Psoas muscle (tissue), 8 donors: ENCODE measurements around the gene BORCS6. TPM values are rescaled to one million over a fixed set of nuclear protein-coding genes. Genes with fewer than 3 reads are reported as not detected.

Experiments
- ATAC-seq, 4 donors: fragments of 200-7000 bp; cut with Tn5 transposase; one replicate each; pipeline ENCODE4 v1.9.1; 2020; ENCODE audit warnings: moderate library complexity in 3 of 4, mild to moderate bottlenecking in 2 of 4
- DNase-seq, 2 donors: peaks; one replicate each; pipeline ENCODE4 v3.0.0-alpha.2; 2020
- H3K27ac ChIP-seq: fragments of 200-600 bp; one replicate; pipeline ENCODE4 v1.8.0; 2022
- H3K27me3 ChIP-seq, 3 donors: fragments of 200-600 bp in 1 of 3; one replicate each; pipeline versions ENCODE4 v1.6.1 to v1.8.0; 2013 to 2022; ENCODE audit warnings: low read length in 2 of 3, mild to moderate bottlenecking in 2 of 3, moderate library complexity in 1 of 3; ENCODE audit not compliant: insufficient read depth in 3 of 3
- H3K36me3 ChIP-seq, 2 donors: fragments of 200-600 bp in 1 of 2; one replicate each; pipeline versions ENCODE4 v1.6.1 to v1.8.0; 2013 to 2022; ENCODE audit warnings: low read depth in 1 of 2, mild to moderate bottlenecking in 1 of 2, moderate library complexity in 1 of 2; ENCODE audit not compliant: insufficient read depth in 1 of 2
- H3K4me1 ChIP-seq: fragments of 200-600 bp; one replicate; pipeline ENCODE4 v1.8.0; 2022
- H3K4me3 ChIP-seq: fragments of 200-600 bp; one replicate; pipeline ENCODE4 v1.8.0; 2022; ENCODE audit warnings: mild to moderate bottlenecking
- H3K9me3 ChIP-seq: fragments of 200-600 bp; one replicate; pipeline ENCODE4 v1.8.0; 2022
- WGBS, 3 donors: extraction: QIAGEN DNeasy Blood & Tissue Kit; methylation state at CpG; one replicate each; pipeline versions ENCODE4 v1.1.6 to v1.1.7; 2013; 5-methylcytosine and 5-hydroxymethylcytosine counted together
- intact Hi-C, 2 donors: fragments of 100-400 bp; cut with DNase I; formaldehyde crosslinking; loops; one replicate each; pipeline versions ENCODE4 v1.11.0 to v1.14.2; 2022
- polyA plus RNA-seq, 3 donors: library from polyadenylated mRNA; stranded (reverse); fragments of 200-250 nt; gene quantifications; one replicate each; pipeline ENCODE4 v1.2.3, GENCODE V29; 2013
- total RNA-seq, 4 donors: library from RNA; stranded (reverse); fragmentation: NEBNext Ultra II Directional in 2 of 4; extraction: Animal tissue kit (Norgen Biotek cat#: 25700) in 2 of 4; gene quantifications; one replicate each; pipeline versions ENCODE4 v1.2.1 to v1.2.4, GENCODE V29; 2021 to 2023
- TF ChIP-seq, protein P1 (sequence below): fragments of 200-600 bp; IDR thresholded peaks from one replicate; pipeline ENCODE4 v1.8.0; 2022; ENCODE audit warnings: antibody characterized with exemption
- donor health status: healthy with polysubstance abuse.
- donor health status: DM: no; HTN: no; CAD: no; lungs with moderate emphysema.
- donor health status: Bipolar disorder and iron deficiency.
- donor health status: healthy.
- donor health status: DM: yes; HTN: yes; CAD: no.
- donor health status: DM: no; HTN: no; CAD: no.
- donor health status: DM: no; HTN: no; CAD: no.
- donor health status: DM: yes; HTN: yes; CAD: no.

The BORCS6 gene
- total and polyA plus RNA-seq, 7 donors: 8.8 to 19.3 (median 11.2) TPM

DNA sequence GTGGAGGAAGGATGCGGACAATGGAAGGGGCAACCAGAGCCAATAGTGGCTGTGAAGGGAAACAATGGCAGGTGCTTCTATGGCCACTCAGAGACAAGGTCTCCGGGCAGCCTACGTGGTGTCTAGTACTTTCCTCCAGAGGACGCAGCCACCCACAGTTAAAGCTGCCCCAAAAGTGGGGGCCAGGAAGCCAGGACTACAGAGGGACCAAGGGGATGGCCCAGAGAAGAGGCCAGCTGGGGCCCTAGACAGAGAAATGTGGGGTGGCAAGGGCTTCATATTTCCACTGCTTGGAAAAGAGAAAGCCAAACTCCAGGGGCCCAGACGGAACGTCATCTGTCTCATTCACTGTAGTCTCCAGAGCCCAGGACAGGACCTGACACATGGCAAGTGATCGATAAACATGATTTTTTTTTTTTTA lies 36.9 kb downstream of the BORCS6 start:
- peak overlapping the region; percentile 97 for H3K4me3 ChIP-seq
- TF ChIP-seq, protein P1, sequence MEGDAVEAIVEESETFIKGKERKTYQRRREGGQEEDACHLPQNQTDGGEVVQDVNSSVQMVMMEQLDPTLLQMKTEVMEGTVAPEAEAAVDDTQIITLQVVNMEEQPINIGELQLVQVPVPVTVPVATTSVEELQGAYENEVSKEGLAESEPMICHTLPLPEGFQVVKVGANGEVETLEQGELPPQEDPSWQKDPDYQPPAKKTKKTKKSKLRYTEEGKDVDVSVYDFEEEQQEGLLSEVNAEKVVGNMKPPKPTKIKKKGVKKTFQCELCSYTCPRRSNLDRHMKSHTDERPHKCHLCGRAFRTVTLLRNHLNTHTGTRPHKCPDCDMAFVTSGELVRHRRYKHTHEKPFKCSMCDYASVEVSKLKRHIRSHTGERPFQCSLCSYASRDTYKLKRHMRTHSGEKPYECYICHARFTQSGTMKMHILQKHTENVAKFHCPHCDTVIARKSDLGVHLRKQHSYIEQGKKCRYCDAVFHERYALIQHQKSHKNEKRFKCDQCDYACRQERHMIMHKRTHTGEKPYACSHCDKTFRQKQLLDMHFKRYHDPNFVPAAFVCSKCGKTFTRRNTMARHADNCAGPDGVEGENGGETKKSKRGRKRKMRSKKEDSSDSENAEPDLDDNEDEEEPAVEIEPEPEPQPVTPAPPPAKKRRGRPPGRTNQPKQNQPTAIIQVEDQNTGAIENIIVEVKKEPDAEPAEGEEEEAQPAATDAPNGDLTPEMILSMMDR: no peak
- intact Hi-C loops: loop anchor here in 1 of 2 donors (2.0 kb wide), 1 partner anchor 14 kb away; no protein-coding TSS in a partner anchor
- WGBS, 3 donors: 23 to 32% (median 28%) methylated on average over 7 of the region's 7 CpGs
- ATAC-seq (no peak), DNase-seq (peak in 1 of 2 donors; percentile 25)
- peak overlapping the region; percentile 100 for H3K27ac ChIP-seq
- peaks cover 40% of the 10 kb centered on the region for H3K4me1 ChIP-seq
- H3K9me3 ChIP-seq: no peaks in the 10 kb centered on the region
- H3K36me3 ChIP-seq: peaks cover 5 to 35% of the 10 kb centered on the region in 2 donors
- no peaks in the 10 kb centered on the region for H3K27me3 ChIP-seq

DNA sequence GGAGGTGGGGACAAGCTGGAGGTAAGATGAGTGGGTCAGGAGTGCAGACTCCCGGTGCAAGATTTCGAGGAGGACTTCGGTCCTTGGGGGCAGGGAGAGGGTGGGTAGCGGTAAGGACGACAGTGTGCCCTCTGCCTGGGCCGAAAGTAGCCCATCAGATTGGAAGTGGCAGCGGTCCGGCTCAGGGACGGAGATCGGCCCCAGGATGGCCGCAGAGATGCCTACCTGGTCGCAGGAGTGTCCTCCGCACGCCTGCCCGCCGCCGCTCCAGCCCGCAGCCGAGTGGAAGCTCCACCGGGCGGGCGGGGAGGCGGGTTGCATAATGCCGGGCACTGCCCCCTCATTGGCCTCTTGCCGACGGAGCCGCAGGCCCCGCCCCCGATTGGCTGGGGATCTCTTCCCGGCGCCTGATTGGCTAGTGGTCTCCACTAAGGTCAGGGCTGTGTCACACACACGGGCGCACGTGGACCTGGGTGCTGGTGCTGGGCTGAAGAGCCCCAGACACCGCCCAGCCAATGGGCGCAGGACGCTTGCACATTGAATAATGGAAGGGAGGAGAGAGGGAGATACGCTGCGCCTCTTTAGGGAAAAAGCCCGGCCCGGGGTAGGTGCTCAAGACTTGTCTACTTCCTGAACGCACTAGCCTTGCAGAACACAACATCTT lies 37.7 kb downstream of the BORCS6 start, which contains the start of gene PER1:
Gene PER1, minus strand, starts transcription at position 293 of the 664 bp plus-strand sequence. CDS start 1,698 bp downstream, outside the sequence.
- H3K4me1 ChIP-seq: peaks cover 44% of the 10 kb centered on the region
- H3K9me3 ChIP-seq: no peaks in the 10 kb centered on the region
- peak within 1 kb of the TSS; percentile 97 for H3K4me3 ChIP-seq
- DNase-seq (peak; percentile 97 to 99), ATAC-seq (peak; percentile 56 to 59 (median 57))
- intact Hi-C loops: loop anchor here in 1 of 2 donors (2.0 kb wide), 1 partner anchor 13 kb away; no protein-coding TSS in a partner anchor
- TF ChIP-seq, protein P1: no peak
- 0 to 5% (median 1%) methylated on average over 21 to 42 of the region's 42 CpGs for WGBS, 3 donors
- no peaks in the 10 kb centered on the region for H3K27me3 ChIP-seq
- H3K27ac ChIP-seq: peak within 1 kb of the TSS; percentile 100
- H3K36me3 ChIP-seq: peaks cover 13 to 43% of the 10 kb centered on the region in 2 donors

DNA sequence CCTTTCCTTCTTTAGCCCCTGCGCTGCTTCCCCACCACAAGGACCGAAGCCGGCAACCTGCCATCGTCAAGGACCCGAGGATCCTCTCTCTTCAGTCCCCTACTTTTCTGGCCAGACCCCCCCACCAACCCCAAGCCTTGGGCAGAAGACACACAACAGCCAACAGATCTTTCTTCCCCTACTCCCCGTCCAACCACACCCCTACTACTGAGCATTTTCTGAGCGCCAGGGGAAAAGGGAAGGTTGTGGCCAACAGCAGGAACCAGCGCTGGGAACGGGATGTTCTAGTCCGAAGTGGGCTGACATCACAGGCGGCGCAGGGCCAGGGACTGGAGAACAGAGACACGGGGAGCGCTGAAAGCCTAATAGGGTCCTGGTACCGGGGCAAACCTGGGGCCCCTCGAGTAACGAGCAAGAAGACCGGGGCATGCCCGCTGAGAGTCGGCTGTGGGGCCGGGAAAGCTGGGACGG lies 38.3 kb downstream of the BORCS6 start:
- intact Hi-C loops: loop anchor here in 1 of 2 donors (2.0 kb wide), 1 partner anchor 13 kb away; no protein-coding TSS in a partner anchor
- WGBS, 3 donors: 0% methylated on average over 21 to 22 of the region's 22 CpGs
- DNase-seq: peak; percentile 96 to 98

DNA sequence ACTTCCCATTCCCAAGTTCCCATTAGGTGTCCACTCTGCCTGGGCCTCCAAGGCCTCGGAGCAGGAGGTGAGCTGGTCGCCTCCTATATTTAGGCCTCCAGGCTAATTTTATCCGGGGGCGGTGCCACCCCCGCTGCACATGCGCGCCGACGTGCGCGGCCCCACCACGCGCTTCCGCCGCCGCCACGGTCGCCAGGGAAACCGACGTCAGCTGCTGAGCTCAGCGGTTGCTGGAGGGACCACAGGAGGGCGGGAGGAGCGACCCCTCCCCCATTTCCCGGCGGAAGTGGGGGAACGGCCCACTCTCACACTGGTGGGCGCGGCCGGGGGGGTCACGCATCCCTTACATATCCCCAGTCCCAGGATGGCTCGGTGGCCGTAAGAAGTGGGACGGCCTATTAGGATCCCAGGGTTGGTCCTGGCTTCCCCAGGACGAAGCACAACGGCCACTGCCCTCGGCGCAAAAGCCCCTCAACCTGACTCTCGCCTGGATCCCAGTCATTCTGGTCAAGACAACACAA lies 38.8 kb downstream of the BORCS6 start:
- H3K4me1 ChIP-seq: peaks cover 49% of the 10 kb centered on the region
- H3K27ac ChIP-seq: peak overlapping the region; percentile 100
- TF ChIP-seq, protein P1: no peak
- H3K36me3 ChIP-seq: peaks cover 21 to 53% of the 10 kb centered on the region in 2 donors
- H3K27me3 ChIP-seq: no peaks in the 10 kb centered on the region
- peak overlapping the region; percentile 97 for H3K4me3 ChIP-seq
- DNase-seq (peak; percentile 94 to 97), ATAC-seq (peak; percentile 43 to 59 (median 53))
- intact Hi-C loops: no loop called here
- no peaks in the 10 kb centered on the region for H3K9me3 ChIP-seq
- WGBS, 3 donors: 0 to 1% (median 1%) methylated on average over 35 to 38 of the region's 38 CpGs

More for the DNA sequence above, 38.3 kb downstream of the BORCS6 start:
- Histone ChIP-seq H3K4me1 (peaks cover 49% of the 10 kb centered on the region), H3K9me3 (no peaks in the 10 kb centered on the region), H3K27ac (peak overlapping the region; percentile 100), H3K4me3 (peak overlapping the region; percentile 97), H3K27me3 (no peaks in the 10 kb centered on the region), H3K36me3 (peaks cover 17 to 49% of the 10 kb centered on the region in 2 donors)
- TF ChIP-seq, protein P1: no peak
- peak; percentile 2 to 49 (median 23) for ATAC-seq
